CD4-positive, alpha-beta T cell treated with Interleukin-4 for 1 hour (primary cell): ENCODE measurements around the gene SMPD3.

ENCODE experiments used
- DNase-seq, 2 donors: peaks; one replicate each; pipeline ENCODE4 v3.0.0-alpha.2; 2020 to 2022

SMPD3 gene

GRCh38 chr16:68319185-68319908, 129.0 kb downstream of the SMPD3 start:
- DNase-seq: no peak

DNA sequence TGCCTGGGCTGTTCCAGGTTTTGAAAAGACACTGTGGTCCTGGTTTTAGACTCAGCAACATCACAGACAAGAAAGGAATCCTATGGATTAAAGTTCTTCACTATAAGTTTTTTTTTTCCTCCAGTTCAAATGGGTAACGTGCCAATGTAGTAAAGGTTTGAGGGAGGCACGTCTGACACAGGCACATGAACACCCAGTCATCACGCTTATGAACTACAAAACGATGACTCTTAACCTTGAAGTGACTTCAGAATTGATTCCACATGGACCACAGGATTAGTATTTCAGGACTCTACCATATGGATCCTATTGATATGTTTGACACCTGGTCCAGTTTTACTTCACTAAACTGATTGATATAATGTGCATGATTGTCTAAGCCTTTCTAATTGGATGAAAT, 135.2 kb downstream of the SMPD3 start:
- DNase-seq: no peak

- DNase-seq: peak; percentile 92
Measured at GRCh38 chr16:68310774-68311511, 137.4 kb downstream of the SMPD3 start, which contains the start of the genes PRMT7 and SLC7A6OS. PRMT7 (plus strand) TSS chr16:68311019; CDS start chr16:68315980, 4,961 bp downstream. SLC7A6OS (minus strand) TSS chr16:68310946; CDS start chr16:68310926, 20 bp downstream.

DNA sequence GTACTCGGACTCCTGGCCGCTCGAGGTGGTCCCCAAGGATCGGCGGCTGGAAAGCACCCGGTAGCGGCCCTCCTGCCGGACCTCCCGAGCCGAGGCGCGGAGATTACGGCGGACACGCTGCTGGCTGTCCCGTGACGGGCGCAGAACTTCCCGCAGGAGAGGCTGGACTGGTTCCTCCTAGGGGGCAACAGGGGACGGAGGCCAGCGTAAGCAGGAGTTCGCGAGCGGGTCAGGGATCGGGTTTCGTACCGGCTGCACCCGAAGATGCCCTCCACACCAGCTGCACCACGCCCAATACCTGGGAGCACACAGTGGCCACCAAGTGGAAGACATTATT, 137.9 kb downstream of the SMPD3 start:
- no peak for DNase-seq

- no peak for DNase-seq
Measured at GRCh38 chr16:68309799-68310198, 138.5 kb downstream of the SMPD3 start.
